AML-193 (cell line): ENCODE data around the gene CRTC1.

Source experiments
- DNase-seq, 2 experiments: peaks; one replicate each; lab custom pipeline; 2025; lab: John Stamatoyannopoulos, UW

CRTC1 gene

DNA sequence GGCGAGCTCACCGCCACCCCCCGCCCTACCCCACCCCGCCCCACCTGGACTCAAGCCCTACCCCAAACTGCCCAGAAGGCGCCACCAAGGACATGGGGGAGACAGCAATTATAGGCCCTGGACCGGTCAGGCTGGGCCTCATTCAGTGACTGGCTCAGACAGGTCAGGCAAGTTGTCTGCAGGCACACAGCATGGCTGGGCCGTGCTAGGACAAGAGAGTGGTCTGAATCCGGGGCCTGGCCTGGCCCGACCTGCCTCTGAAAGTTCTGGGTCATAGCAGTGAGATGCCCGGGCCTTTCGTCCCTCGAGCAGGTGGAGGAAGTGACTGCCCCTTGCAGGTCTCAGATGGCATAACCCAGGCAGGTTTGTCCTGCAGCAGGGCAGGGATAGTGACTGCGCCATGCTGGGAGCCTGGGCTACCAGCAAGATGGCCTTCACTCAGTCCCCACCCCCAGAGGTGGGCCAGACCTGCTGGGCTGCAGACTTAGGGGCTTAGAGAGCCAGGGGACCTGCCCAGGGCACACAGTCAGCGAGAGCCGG is 86.6 kb downstream of the CRTC1 start:
- no peak for DNase-seq

DNA sequence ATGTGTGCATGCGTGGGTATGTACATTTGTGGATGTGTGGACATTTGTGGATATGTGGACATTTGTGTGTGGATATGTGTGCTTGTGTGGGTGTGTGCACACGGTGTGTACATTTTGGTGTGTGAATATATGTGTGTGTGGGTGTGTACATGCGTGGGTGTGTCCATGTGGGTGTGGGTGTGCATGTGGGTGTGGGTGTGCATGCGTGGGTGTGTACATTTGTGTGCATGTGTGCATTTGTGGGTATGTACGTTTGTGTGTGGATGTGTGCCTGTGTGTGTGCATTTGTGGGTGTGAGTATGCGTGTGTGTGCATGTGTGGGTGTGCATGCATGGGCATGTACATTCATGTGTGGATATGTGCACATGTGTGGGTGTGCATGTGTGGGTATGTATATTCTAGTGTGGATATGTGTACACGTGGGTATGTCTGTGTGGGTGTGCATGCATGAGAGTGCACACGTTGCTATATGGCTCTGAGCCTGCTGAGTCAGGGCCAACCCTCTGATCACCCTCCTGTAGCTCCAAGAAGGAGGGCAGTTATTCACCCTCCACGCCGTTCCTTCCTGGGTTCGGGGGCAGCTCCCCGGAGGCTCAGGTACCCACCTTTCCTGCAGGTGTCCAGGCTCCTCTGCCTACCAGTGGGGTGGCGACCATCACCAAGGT is 87.3 kb downstream of the CRTC1 start:
- no peak for DNase-seq

DNA sequence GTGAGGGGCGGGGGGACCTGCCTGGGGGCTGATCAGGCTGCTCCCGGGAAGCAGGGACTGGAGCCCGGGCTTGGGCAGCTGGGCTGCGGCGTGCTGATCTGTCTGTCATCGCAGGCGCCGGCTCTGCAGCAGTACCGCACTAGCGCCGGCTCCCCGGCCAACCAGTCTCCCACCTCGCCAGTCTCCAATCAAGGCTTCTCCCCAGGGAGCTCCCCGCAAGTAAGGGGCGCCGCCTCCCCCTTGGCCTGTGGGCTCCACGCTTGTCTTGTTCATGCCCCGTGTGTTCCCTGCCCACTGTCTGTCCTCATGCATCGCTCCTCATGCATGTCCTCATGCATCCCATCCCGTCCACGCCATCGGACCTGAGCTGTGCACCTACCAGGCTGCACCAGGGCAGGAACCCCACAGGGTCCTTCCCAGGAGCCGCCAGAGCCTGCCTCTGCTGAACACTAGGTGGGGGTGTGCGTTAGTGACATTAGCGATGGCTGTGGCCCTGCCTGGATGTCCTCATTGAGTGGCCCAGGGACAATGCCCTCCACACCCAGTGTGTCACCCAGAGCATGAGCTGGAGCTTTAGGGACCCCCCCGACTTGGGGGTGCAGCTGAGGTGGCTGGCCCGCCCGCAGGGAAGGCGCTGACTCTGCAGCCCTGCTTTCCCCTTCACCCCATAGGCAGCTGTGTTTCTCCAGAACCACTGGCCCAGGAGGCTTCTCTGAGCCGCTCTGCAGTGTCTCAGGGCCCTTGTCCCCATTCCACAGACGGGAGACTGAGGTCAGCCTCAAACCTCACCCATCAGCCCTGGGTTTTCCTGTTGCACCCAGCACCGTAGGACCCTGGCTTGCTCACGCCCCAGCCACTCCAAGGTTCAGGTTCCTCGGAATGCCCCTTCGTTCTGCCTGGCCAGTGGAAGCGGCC is 88.1 kb downstream of the CRTC1 start:
- peak in 1 of 2 experiments; percentile 2 for DNase-seq

- DNase-seq = no peak
These were observed 89.4 kb downstream of the CRTC1 start for GRCh38 chr19:18772620-18773587.

DNA sequence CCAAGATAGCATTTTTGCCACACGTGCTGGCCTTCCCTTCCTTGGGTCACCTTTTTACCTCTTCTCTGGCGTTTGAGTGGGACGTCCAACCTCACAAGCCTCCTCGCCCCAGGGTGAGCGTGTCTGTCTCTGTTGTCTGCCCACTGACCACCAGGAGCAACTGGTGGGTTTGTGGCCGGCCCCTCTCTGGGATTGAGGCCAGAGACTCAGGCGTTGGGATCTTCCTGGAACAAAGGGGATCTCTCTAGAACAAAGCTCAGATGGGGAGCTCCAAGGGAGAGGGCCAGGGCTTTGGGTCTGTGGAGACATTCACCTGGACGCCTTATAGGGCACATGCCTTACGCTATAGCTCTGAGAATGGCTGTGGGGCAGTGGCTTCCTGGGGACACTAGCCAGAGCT is 90.2 kb downstream of the CRTC1 start:
- no peak for DNase-seq

GRCh38 chr19:18774107-18774506 is 90.6 kb downstream of the CRTC1 start:
- DNase-seq = no peak

GRCh38 chr19:18774782-18775444 is 91.4 kb downstream of the CRTC1 start:
- no peak for DNase-seq

- DNase-seq = no peak
These were observed 92.3 kb downstream of the CRTC1 start for GRCh38 chr19:18775586-18776287.

DNA sequence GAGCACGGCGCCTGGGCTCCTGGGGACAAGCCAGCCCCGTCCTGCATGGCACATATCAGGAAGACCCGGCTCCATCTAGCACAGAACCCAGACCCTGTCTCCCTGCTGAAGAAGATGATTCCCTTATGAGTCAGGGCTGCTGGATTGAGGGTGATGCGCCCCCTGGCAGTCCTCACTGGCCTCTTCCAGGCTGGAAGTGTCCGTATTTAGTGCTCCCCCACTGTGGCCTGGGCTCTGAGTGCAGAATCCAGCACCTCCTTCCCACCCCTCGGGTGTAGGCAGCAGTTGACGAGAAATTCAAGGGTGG is 92.8 kb downstream of the CRTC1 start:
- no peak for DNase-seq

DNA sequence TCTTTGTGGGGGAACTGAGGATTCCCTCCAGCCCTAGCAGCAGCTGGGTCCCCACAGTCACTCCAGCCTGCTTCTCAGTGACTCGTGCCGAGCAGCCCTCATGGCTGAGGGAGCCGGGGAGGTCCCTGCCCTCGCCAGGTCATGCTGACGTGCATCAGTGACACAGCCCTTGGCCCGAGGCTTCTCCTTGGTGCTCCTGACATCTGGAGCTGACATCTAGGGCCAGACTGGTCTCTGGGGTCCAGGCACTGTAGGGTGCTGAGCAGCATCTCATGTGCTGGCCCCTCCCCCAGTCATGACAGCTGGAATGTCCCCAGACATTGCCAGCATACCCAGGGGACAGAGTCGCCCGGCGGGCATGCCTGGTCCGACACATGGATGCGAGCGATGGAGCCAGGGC is 93.3 kb downstream of the CRTC1 start:
- DNase-seq = no peak

- DNase-seq = no peak
These were observed 94.0 kb downstream of the CRTC1 start for GRCh38 chr19:18777301-18778075.

GRCh38 chr19:18778076-18778389 is 94.6 kb downstream of the CRTC1 start:
- no peak for DNase-seq

GRCh38 chr19:18778826-18779495 is 95.5 kb downstream of the CRTC1 start:
- DNase-seq = no peak

- DNase-seq = no peak
These were observed 96.6 kb downstream of the CRTC1 start for GRCh38 chr19:18780081-18780480.

DNA sequence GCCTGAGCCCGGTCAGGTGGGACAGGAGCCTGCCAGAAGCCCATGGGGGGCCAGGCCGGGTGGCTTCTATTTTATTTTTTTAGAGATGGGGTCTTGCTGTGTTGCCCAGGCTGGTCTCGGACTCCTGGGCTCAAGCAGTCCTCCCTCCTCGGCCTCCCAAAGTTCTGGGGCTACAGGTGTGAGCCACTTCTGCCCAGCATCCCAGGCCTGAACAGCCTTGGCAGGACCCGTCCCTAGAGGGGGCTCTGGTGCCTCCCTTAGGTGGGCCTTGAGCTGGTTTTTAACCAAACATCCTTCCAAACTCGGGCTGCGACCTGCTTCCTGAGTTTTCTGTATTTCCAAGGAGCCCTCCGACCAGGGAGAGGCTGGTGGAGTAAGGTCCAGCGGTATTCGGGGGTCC is 97.2 kb downstream of the CRTC1 start:
- DNase-seq = no peak

GRCh38 chr19:18781047-18781600 is 97.6 kb downstream of the CRTC1 start:
- no peak for DNase-seq

DNA sequence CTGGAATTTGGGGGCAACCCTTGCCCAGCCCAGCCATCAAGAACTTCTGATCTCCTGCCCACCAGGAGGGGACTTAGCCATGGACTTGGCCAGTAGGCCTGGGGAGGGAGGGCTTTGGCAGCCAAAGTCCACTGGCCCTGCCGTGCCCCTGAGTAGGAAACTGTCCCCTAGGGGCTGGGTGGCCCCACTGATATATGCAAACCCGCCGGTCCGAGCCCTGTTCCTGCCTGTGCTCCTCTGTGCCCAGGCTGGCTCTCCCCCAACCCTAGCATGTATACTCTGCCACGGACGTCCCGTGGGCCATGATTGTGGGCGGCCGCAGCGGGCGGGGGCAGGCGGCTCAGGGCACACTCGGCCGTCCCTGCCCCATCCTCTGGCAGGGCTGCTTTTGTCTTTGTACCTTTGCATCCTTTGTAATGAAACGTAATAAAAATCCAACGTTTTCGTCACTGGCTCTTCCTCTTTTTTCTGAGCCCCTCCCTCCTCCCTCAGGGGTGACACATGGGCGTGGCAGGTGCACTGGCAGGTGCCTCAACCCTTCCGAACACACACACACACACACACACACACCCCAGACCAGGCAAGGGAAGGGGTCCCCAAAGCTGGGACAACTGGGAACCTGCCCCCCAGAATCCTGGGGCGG is 98.5 kb downstream of the CRTC1 start:
- no peak for DNase-seq

DNA sequence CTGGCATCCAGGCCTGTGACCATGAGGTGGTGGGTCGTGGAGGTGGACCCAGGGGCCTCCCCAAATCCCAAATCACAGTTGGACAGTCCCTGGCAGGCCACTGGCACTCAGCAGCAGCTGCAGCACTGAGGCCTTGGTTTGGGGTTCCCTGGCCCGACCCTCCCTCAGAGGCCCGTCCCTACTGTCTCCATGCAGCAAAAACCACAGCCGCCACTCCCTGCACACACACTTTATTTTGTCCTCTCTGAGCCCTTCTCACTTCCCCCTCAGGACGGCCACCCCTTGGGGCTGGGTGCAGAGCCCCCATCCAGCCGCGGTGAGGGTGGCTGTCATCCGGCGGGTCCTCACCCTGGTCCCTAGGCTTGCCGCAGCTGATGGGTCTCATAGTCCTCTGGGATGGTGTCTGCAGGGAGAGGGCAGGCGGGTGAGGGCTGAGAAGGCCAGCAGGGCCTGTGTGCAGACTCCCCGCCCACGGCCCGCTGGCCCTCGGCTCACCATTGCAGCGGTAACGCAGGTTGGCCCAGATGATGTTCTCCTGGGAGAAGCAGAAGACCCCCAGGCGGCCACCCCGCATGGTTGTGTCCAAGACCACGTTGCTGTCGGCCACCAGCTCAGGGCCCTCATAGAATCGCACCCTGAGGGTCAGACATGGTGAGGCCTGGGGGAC is 99.2 kb downstream of the CRTC1 start:
- no peak for DNase-seq
